ENCODE results near the gene SPACA6. TPM values are rescaled to one million over a fixed set of nuclear protein-coding genes. Genes with fewer than 3 reads are reported as not detected.

SPACA6 gene
- total RNA-seq, 1 donor from 2014 or later: 62.5 TPM

GRCh38 chr19:51716925-51717324 lies 23.8 kb downstream of the SPACA6 start:
- DNase-seq (ENCODE audit: low read depth) (no peak), FAIRE-seq (no peak)
- H2AFZ ChIP-seq (ENCODE audit: low read depth, low read length): no peak overlapping the region
- no peaks in the 10 kb centered on the region for H3K4me1 ChIP-seq (ENCODE audit: insufficient read depth, low read length)
- peaks cover 56% of the 10 kb centered on the region for H3K27me3 Mint-ChIP-seq (ENCODE audit: low read depth, unreplicated experiment)
- peaks cover 2% of the 10 kb centered on the region for H3K9me3 ChIP-seq (ENCODE audit: insufficient read depth, low read depth, low read length)
- H3K9me3 Mint-ChIP-seq (ENCODE audit: unreplicated experiment): peaks cover 4% of the 10 kb centered on the region
- H3K4me3 Mint-ChIP-seq (ENCODE audit: unreplicated experiment): no peak overlapping the region
- no peak overlapping the region for H3K27ac Mint-ChIP-seq (ENCODE audit: unreplicated experiment)
- H3K4me3 ChIP-seq (ENCODE audit: insufficient read depth, low read depth, low read length): no peak overlapping the region
- H3K9ac ChIP-seq (ENCODE audit: low read length): no peak overlapping the region
- no peak for TF ChIP-seq EZH2 (IDR thresholded peaks at IDR 0.05; ENCODE audit: insufficient read depth, low read length)
- TF ChIP-seq, protein P1, sequence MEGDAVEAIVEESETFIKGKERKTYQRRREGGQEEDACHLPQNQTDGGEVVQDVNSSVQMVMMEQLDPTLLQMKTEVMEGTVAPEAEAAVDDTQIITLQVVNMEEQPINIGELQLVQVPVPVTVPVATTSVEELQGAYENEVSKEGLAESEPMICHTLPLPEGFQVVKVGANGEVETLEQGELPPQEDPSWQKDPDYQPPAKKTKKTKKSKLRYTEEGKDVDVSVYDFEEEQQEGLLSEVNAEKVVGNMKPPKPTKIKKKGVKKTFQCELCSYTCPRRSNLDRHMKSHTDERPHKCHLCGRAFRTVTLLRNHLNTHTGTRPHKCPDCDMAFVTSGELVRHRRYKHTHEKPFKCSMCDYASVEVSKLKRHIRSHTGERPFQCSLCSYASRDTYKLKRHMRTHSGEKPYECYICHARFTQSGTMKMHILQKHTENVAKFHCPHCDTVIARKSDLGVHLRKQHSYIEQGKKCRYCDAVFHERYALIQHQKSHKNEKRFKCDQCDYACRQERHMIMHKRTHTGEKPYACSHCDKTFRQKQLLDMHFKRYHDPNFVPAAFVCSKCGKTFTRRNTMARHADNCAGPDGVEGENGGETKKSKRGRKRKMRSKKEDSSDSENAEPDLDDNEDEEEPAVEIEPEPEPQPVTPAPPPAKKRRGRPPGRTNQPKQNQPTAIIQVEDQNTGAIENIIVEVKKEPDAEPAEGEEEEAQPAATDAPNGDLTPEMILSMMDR (IDR thresholded peaks at IDR 0.05; ENCODE audit: insufficient read depth, low read depth, low read length): no peak
- H3K36me3 Mint-ChIP-seq (ENCODE audit: low read depth, unreplicated experiment): no peaks in the 10 kb centered on the region
- H3K4me2 ChIP-seq (ENCODE audit: low read length): no peak overlapping the region
- peaks cover 3% of the 10 kb centered on the region for H4K20me1 ChIP-seq (ENCODE audit: insufficient read depth, low read length)
- no peaks in the 10 kb centered on the region for H3K36me3 ChIP-seq (ENCODE audit: insufficient read depth, low read length)
- H3K27me3 ChIP-seq (ENCODE audit: insufficient read depth, low read length): peaks cover 5% of the 10 kb centered on the region
- H3K4me1 Mint-ChIP-seq (ENCODE audit: low read depth, unreplicated experiment): no peaks in the 10 kb centered on the region
- no peaks in the 10 kb centered on the region for H3K79me2 ChIP-seq (ENCODE audit: insufficient read depth, low read length)
- H3K27ac ChIP-seq (ENCODE audit: low read depth, low read length): no peak overlapping the region

DNA sequence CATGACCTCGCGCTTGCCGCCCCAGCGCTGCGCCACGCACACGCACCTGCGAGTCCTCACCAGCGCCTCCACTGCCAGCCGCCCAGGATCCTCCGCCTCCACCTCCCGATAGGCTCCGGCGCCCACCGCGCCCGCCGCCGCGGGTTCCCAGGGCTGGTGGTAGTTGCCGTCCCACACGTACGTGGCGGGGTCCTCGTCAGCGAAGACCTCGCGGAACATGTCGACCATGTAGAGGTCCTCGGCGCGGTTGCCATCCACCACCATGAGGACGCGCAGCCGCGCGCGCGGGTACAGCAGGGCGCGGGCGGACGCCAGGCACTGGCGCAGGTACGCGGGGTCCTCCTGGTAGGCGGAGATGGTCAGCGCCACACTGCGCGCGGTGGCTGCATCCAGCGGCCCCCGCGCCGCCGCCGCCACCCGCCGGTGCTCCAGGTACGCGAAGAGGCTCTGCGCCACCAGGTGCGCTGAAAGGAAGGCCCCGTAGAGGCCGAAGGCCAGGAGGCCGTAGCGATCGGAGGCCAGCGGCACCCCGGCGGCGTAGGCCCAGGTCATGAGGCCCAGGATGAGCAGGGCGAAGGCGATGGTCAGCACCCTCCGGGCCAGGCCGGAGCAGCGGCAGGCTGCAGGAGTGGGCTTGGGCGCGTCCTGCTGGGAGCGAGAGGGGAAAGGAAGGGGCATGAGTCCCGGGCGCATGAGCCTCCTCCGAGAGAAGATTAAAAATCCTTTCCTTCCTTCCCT lies 26.3 kb downstream of the SPACA6 start:
- Histone ChIP-seq H3K4me3 (ENCODE audit: insufficient read depth, low read depth, low read length) (no peak overlapping the region), H3K9me3 (ENCODE audit: insufficient read depth, low read depth, low read length) (peaks cover 2% of the 10 kb centered on the region), H2AFZ (ENCODE audit: low read depth, low read length) (peak overlapping the region; percentile 26), H3K27me3 (ENCODE audit: insufficient read depth, low read length) (peaks cover 9% of the 10 kb centered on the region), H4K20me1 (ENCODE audit: insufficient read depth, low read length) (no peaks in the 10 kb centered on the region), H3K4me1 (ENCODE audit: insufficient read depth, low read length) (no peaks in the 10 kb centered on the region), H3K27ac (ENCODE audit: low read depth, low read length) (no peak overlapping the region), H3K4me2 (ENCODE audit: low read length) (peak overlapping the region; percentile 11), H3K79me2 (ENCODE audit: insufficient read depth, low read length) (no peaks in the 10 kb centered on the region), H3K9ac (ENCODE audit: low read length) (no peak overlapping the region), H3K36me3 (ENCODE audit: insufficient read depth, low read length) (no peaks in the 10 kb centered on the region)
- Mint-ChIP-seq H3K27ac (ENCODE audit: unreplicated experiment) (no peak overlapping the region), H3K27me3 (ENCODE audit: low read depth, unreplicated experiment) (peaks cover 68% of the 10 kb centered on the region), H3K4me3 (ENCODE audit: unreplicated experiment) (no peak overlapping the region), H3K36me3 (ENCODE audit: low read depth, unreplicated experiment) (no peaks in the 10 kb centered on the region), H3K9me3 (ENCODE audit: unreplicated experiment) (peaks cover 4% of the 10 kb centered on the region), H3K4me1 (ENCODE audit: low read depth, unreplicated experiment) (no peaks in the 10 kb centered on the region)
- TF ChIP-seq, protein P1 (IDR thresholded peaks at IDR 0.05; ENCODE audit: insufficient read depth, low read depth, low read length): no peak
- TF ChIP-seq EZH2 (IDR thresholded peaks at IDR 0.05; ENCODE audit: insufficient read depth, low read length): peak; percentile 67
- DNase-seq (ENCODE audit: low read depth) (no peak), FAIRE-seq (no peak)

DNA sequence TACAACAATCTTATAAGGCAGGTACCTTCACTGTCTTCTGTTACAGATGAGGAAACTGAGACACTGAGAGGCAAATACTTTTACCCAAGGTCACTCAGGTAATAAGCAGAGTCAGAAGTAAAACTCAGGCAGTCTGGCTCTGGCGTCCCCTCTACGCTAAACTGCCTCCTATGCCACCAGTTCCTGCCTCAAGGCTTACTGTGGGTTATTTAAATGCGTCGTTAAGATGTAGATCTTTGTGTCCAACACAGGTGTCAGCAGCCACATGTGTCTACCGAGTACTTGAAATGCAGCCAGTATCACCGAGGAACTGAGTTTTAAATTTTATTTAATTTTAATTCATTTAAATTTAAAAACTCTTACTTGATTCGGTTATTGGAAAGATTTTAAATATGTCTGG lies 28.8 kb downstream of the SPACA6 start:
- no peaks in the 10 kb centered on the region for H3K4me1 ChIP-seq (ENCODE audit: insufficient read depth, low read length)
- DNase-seq (ENCODE audit: low read depth): no peak
- H3K9ac ChIP-seq (ENCODE audit: low read length): no peak overlapping the region
- H3K36me3 ChIP-seq (ENCODE audit: insufficient read depth, low read length): no peaks in the 10 kb centered on the region
- no peak for FAIRE-seq
- Mint-ChIP-seq H3K4me3 (ENCODE audit: unreplicated experiment) (no peak overlapping the region), H3K27me3 (ENCODE audit: low read depth, unreplicated experiment) (peaks cover 65% of the 10 kb centered on the region), H3K9me3 (ENCODE audit: unreplicated experiment) (no peaks in the 10 kb centered on the region), H3K27ac (ENCODE audit: unreplicated experiment) (no peak overlapping the region), H3K36me3 (ENCODE audit: low read depth, unreplicated experiment) (no peaks in the 10 kb centered on the region), H3K4me1 (ENCODE audit: low read depth, unreplicated experiment) (no peaks in the 10 kb centered on the region)
- H3K27me3 ChIP-seq (ENCODE audit: insufficient read depth, low read length): peaks cover 9% of the 10 kb centered on the region
- no peaks in the 10 kb centered on the region for H4K20me1 ChIP-seq (ENCODE audit: insufficient read depth, low read length)
- no peaks in the 10 kb centered on the region for H3K9me3 ChIP-seq (ENCODE audit: insufficient read depth, low read depth, low read length)
- H3K27ac ChIP-seq (ENCODE audit: low read depth, low read length): no peak overlapping the region
- no peak overlapping the region for H3K4me3 ChIP-seq (ENCODE audit: insufficient read depth, low read depth, low read length)
- TF ChIP-seq, protein P1 (IDR thresholded peaks at IDR 0.05; ENCODE audit: insufficient read depth, low read depth, low read length): no peak
- TF ChIP-seq EZH2 (IDR thresholded peaks at IDR 0.05; ENCODE audit: insufficient read depth, low read length): no peak
- H3K4me2 ChIP-seq (ENCODE audit: low read length): no peak overlapping the region
- H3K79me2 ChIP-seq (ENCODE audit: insufficient read depth, low read length): no peaks in the 10 kb centered on the region
- no peak overlapping the region for H2AFZ ChIP-seq (ENCODE audit: low read depth, low read length)

Data from astrocyte (in vitro differentiated cells and primary cell).